Subcutaneous preadipocyte (primary cell): ENCODE data around the gene MIOS. TPM values are rescaled to one million over a fixed set of nuclear protein-coding genes. Genes with fewer than 3 reads are reported as not detected.

Experiments used
- total RNA-seq: library from RNA; depleted of rRNA; stranded (reverse); fragments of >200 nt; gene quantifications from 2 replicates; pipeline ENCODE4 v1.2.3, GENCODE V29; 2012

MIOS gene
- total RNA-seq = 36.7 and 47.7 TPM in 2 replicates

GRCh38 chr7:7566651-7567611 is at the start of gene MIOS:
TSS of gene MIOS (plus strand) at chr7:7566884. CDS start at chr7:7572476, 5,592 bp downstream.

GRCh38 chr7:7535691-7536090 is 31.0 kb upstream of the MIOS start, which contains the start of gene COL28A1:
TSS of gene COL28A1 (minus strand) at chr7:7535873. CDS start at chr7:7532875, 2,998 bp downstream.

GRCh38 chr7:7640221-7641128 is 73.8 kb downstream of the MIOS start, which contains the start of gene UMAD1:
TSS of gene UMAD1 (plus strand) at chr7:7640752. CDS start at chr7:7673372, 32,620 bp downstream.

Other genes with a start within 250 kb of the MIOS start
- under 0.01 and 0.78 TPM in 2 replicates for gene COL28A1, start 31.0 kb upstream of the MIOS start, total RNA-seq
- 8.6 and 8.8 TPM in 2 replicates for gene UMAD1, start 73.9 kb downstream of the MIOS start, total RNA-seq
- gene RPA3, start 151.7 kb downstream of the MIOS start, total RNA-seq = 38.9 and 41.2 TPM in 2 replicates